KBM-7 (cell line): Measurements from ENCODE around the gene GPC6.

Source experiments
- DNase-seq: peaks from one replicate; pipeline ENCODE4 v3.0.0-alpha.2; 2015
- in situ Hi-C: fragments of 300-500 bp; cut with MboI; formaldehyde crosslinking; loops from 2 replicates; pipeline ENCODE4 v1.14.3; 2020; ENCODE audit warnings: low sequenced_read_pairs, low pct_unique_long_range_greater_than_20kb, mixed read lengths

The GPC6 gene

GRCh38 chr13:93948162-93948922 is 721.7 kb downstream of the GPC6 start:
- in situ Hi-C loops: no loop called here
- no peak for DNase-seq

GRCh38 chr13:93951108-93951507 is 724.5 kb downstream of the GPC6 start:
- DNase-seq: peak; percentile 26
- in situ Hi-C loops: no loop called here

- peak; percentile 40 for DNase-seq
- in situ Hi-C loops: no loop called here
These were observed 725.3 kb downstream of the GPC6 start for GRCh38 chr13:93951951-93952350.

GRCh38 chr13:93953841-93954240 is 727.2 kb downstream of the GPC6 start:
- in situ Hi-C loops: no loop called here

GRCh38 chr13:93955904-93956303 is 729.3 kb downstream of the GPC6 start:
- in situ Hi-C loops: no loop called here
- no peak for DNase-seq

More at GRCh38 chr13:93953841-93954240, 727.2 kb downstream of the GPC6 start:
- DNase-seq: no peak

GRCh38 chr13:93956426-93956825 is 729.8 kb downstream of the GPC6 start:
- no peak for DNase-seq
- in situ Hi-C loops: no loop called here

GRCh38 chr13:93957371-93957770 is 730.8 kb downstream of the GPC6 start:
- in situ Hi-C loops: no loop called here
- DNase-seq: no peak

GRCh38 chr13:93959796-93960533 is 733.4 kb downstream of the GPC6 start:
- in situ Hi-C loops: no loop called here
- no peak for DNase-seq

GRCh38 chr13:93963266-93964145 is 736.9 kb downstream of the GPC6 start:
- DNase-seq: no peak
- in situ Hi-C loops: no loop called here

- in situ Hi-C loops: no loop called here
- DNase-seq: no peak
These were observed 737.5 kb downstream of the GPC6 start for GRCh38 chr13:93964146-93964512.

- no peak for DNase-seq
- in situ Hi-C loops: no loop called here
These were observed 739.0 kb downstream of the GPC6 start for GRCh38 chr13:93965587-93965986.

GRCh38 chr13:93966267-93966936 is 739.8 kb downstream of the GPC6 start:
- in situ Hi-C loops: no loop called here
- no peak for DNase-seq

GRCh38 chr13:93967286-93967685 is 740.7 kb downstream of the GPC6 start:
- in situ Hi-C loops: no loop called here
- no peak for DNase-seq

- in situ Hi-C loops: no loop called here
- DNase-seq: no peak
These were observed 748.6 kb downstream of the GPC6 start for GRCh38 chr13:93975242-93975641.

GRCh38 chr13:93976528-93976927 is 749.9 kb downstream of the GPC6 start:
- DNase-seq: no peak
- in situ Hi-C loops: no loop called here

- in situ Hi-C loops: no loop called here
- DNase-seq: no peak
These were observed 751.4 kb downstream of the GPC6 start for GRCh38 chr13:93977986-93978385.

- DNase-seq: no peak
- in situ Hi-C loops: no loop called here
These were observed 754.9 kb downstream of the GPC6 start for GRCh38 chr13:93981426-93981977.

GRCh38 chr13:93982179-93982918 is 755.7 kb downstream of the GPC6 start:
- in situ Hi-C loops: no loop called here
- no peak for DNase-seq
